Stimulated activated CD8-positive, alpha-beta memory T cell treated with anti-CD3 and anti-CD28 coated beads, Interleukin-4, amount 100 ng/mL, for 24 hours (primary cell): ENCODE measurements around the gene FAM98C.
"Not testable (repeated sequence)": the region's sequence is repeated elsewhere in the genome, so short reads cannot be mapped to it uniquely, and the experiment has no call there.

ENCODE experiments used
- DNase-seq: peaks from one replicate; pipeline ENCODE4 v3.0.0-alpha.2; 2020; ENCODE audit warnings: low read depth

The FAM98C gene

DNA sequence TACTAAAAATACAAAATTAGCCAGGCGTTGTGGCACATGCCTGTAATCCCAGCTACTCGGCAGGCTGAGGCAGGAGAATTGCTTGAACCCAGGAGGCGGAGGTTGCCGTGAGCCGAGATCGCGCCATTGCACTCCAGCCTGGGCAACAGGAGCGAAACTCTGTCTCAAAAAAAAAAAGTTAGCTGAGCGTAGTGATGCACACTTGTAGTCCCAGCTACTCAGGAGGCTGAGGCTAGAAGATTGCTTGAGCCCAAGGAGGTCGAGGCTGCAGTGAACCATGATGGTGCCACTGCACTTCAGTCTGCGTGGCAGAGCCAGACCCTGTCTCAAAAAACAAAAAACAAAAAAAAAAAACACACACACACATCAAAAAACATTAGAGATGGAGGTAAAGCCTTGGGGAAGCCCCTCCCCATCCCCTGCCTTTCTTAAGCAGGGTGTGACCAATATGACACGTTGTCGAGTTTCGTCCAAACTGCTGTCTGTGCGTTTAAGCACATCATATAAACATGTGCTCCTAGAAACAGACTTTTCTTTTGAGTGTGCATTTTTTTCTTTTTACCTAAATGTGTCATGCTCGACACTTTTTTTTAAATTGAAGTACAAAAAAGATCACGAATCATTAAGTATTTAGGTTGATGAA, 24.3 kb downstream of the FAM98C start:
- DNase-seq: not testable (repeated sequence)

DNA sequence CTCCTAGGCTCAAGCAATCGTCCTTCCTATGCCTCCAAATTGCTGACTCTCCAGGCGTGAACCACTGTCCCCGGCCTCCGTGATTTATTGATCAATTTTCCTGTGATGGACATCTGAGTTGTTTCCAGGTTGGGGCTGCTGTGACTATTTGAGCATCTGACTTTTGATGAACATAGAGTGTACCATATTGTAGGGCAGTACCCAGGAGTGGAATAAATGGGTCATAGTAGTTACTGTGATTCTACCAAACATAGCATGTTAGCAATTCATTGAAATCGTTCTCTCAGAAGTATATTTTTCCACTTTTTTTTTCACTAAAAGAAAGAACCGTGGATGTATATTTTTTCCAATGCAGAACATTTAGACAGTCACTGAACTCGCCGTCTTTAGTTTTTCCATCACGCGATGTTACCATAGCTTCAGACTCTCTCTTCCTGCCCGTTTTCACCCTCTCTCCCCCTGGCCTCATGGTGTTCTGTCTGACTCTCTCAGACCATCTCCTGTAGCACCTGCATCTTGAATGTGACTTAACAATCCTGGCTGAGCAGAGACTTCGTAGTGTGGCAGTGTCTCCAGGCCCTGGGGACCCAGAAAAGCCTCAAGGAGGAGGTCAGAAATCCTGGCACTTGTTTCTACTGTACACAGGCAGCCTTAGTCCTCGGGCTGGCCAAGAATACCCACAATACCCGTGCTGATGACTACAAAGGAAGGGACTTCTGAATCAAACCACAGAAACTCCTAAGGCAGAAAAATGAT, 26.3 kb downstream of the FAM98C start:
- no peak for DNase-seq

DNA sequence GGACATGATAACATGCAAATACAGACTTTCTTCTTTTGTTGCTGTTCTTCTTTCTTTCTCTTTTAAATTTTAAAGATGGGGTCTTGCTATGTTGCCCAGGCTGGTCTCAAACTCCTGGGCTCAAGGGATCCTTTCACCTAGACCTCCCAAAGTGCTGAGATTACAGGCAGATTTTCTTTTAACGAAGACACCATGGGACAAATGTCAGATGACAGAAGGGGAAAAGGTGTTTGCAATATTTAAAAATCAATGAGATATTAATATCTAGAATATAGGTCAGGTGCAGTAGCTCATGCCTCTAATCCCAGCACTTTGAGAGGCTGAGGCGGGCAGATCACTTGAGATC, 26.9 kb downstream of the FAM98C start:
- DNase-seq: no peak

DNA sequence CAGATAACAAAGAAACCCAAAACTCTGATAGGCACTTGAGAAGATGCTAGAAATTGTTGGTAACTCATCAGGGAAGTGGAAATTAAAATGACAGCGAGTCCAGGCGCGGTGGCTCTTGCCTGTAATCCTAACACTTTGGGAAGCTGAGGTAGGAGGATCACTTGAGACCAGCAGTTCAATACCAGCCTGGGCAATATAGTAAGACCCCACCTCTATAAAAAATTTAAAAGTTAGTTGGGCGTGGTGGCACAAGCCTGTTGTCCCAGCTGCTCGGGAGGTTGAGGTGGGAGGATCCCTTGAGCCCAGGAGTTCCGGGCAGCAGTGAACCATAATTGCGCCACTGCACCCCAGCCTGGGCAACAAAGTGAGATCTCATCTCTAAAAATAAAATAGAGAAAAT, 28.0 kb downstream of the FAM98C start:
- DNase-seq: no peak

DNA sequence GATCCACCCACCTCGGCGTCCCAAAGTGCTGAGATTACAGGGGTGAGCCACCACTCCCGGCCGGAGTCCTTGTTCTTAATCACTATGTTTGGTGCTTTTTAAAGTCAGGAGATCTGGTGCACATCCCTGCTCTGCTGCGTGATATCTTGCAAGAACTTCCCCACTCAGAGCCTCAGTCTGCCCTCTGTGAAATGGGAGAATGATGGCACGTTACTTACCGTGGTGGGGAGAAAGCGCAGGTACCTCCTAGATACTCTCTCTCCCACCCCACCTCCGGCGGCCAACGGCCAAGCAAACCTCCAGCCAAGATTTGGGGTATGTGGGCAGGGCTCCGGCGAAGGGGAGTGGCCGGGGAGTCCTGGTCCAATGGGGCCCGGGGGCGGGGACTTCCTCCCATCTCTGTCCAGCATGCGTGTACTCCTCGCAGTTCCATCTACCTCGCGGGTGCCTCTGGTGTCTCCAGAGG, 30.4 kb downstream of the FAM98C start, which contains the start of gene RYR1:
Gene RYR1 (plus strand): TSS at position 424 of the 466 bp plus-strand sequence. CDS start 139 bp downstream, outside the sequence.
- DNase-seq: peak; percentile 34

DNA sequence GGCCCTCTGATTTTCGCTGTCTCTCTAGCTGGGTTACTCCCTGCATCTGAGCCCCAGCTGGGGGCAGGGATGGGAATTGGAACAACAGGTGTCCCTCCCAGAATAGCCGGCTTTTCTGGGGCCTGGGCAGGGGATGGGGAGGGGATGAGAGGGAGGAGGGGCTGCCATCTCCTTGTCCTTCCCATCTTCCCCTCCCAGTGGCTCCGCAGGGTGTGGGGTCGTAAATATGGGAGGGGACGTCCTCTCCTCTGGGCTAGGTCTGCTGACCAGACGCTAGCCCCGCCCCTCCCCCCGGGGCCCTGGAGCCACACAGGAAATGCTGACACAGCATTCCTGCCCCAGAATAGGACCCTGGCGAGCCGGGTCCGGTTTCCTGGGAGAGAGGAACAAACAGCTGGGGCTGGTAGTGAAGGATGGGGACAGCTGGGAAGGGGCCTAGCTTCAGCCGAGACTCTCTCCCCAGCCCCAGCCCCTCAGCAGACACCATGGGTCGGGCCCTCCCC, 31.7 kb downstream of the FAM98C start:
- DNase-seq: no peak

DNA sequence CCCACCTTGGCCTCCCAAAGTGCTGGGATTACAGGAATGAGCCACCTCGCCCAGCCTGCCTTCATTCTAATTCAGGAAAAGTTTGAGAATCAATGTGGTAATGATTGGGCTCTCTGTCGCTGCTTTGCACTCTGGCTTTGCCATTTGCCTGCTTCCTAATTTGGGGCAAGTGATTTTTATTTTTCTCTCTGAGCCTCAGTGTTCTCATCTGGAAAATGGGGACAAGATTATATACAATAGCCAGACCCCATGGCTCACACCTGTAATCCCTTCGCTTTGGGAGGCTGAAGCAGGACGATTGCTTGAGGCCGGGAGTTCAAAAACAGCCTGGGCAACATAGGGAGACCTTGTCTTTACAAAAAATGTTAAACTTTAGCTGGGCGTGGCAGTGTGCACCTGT, 34.4 kb downstream of the FAM98C start:
- no peak for DNase-seq

DNA sequence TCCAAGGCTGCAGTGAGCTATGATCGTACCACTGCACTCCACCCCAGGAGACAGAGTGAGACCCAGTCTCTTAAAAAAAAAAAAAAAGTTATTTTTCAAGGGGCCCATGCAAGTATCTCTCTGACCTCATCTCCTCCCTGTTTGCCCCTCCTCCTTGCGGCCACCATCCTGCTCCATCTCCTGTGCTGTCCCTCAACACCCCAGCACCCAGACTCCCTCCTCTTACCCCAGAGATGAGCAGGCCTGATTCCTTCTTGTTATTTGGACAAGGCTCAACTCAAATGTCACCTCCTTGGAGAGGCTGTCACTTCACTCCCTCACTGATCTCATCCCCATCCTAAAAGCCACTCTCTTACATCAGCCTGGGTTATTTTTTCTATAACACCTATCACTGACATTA, 35.0 kb downstream of the FAM98C start:
- DNase-seq: no peak

DNA sequence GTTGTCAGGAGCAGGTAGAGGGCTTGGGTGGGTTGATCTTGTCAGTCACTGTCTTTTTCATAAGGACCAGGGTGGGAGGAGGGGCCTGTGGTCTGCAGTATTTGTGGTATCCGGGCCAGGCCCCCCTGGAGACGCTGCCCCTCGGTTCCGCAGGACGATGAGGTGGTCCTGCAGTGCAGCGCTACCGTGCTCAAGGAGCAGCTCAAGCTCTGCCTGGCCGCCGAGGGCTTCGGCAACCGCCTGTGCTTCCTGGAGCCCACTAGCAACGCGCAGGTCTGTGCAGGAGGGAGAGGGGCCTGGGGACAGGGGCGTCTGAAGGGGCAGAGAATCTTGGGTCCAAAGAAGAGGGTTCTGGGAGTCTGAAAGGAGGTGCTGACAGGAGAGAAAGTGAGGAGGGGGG, 37.7 kb downstream of the FAM98C start:
- no peak for DNase-seq

DNA sequence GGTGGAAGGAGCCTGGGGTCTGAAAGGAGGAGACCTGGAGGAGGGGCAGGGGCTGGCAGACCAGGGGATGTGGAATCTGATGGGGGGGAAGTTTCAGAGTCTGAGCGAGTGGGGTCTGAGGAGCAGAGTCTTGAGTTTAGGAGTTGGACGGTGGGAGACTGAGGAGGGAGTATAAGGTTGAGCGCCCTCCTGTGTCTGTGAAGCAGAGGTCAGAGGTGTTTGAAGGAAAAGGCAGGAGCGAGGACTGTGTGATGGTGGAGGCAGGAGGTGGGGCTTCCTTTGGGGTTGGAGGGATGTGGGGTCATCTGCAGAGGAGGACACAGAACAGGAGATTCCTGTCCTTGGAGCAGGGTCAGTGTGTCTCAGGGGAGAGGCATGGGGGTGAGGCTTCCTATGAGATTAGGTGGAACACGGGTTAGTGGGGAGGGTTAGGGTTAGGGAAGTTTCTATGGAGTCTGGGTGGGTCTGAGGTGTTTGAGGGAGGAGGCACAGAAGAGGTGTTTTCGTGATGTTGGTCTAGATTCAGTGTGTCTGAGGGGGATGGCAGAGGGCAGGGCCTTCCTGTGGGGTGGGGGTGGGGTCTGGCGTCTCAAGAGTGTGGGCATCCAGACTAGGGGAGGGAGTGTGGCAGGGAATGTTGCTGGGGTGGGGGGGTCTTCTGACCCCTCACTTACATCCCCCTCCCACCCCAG, 38.9 kb downstream of the FAM98C start:
- DNase-seq: no peak

DNA sequence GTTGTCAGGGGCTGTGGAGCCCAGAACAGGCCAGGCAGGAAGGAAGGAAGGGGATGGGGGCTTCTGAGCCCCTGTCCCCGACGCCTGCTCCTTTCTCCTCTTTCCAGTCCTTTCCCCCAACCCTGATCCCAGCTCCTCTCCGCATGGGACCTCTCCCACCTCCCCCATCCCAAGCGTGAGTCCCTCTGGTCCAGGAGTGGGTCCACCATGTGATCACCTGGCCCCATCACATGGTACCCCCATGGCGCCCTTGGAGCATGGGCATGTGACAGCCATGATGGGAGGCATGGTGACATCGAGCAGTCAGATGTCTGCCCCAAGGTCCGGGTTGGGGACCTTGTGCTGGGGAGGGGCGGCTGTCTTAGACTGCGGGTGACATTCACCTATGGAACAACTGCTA, 39.8 kb downstream of the FAM98C start:
- no peak for DNase-seq

DNA sequence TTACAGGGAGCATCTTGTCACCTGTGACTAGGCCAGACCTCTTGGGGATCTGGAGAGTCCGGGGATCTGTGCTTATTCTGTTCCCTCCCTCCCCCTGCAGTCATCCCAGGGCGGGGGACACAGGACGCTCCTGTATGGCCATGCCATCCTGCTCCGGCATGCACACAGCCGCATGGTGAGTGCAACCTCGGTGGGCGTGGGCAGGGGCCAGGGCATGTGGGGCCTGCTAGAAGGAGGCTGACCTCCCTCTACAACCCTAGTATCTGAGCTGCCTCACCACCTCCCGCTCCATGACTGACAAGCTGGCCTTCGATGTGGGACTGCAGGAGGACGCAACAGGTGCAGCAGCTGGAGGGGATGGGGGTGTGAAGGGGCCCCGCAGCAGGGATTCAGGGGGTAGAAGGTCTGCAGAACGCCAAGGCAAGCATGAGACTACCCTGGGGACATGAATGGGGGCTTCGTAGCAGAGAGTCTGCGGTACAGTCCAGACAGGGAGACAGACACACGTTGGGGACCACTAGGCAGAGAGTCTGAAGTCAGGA, 40.6 kb downstream of the FAM98C start:
- no peak for DNase-seq

DNA sequence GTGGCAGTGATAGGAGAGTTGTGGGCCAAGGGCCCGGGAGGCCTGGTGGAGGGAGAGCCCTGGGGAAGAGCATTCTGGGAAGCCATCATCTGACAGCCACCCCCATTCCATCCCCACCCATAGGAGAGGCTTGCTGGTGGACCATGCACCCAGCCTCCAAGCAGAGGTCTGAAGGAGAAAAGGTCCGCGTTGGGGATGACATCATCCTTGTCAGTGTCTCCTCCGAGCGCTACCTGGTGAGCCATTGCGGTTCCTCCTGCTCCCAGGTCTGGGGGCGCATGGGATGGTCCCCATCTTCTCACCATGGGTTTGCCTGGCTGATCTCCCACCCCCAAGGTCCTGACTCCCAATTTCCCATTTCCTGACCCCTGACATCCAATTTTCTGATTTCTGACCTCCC, 41.1 kb downstream of the FAM98C start:
- DNase-seq: no peak

DNA sequence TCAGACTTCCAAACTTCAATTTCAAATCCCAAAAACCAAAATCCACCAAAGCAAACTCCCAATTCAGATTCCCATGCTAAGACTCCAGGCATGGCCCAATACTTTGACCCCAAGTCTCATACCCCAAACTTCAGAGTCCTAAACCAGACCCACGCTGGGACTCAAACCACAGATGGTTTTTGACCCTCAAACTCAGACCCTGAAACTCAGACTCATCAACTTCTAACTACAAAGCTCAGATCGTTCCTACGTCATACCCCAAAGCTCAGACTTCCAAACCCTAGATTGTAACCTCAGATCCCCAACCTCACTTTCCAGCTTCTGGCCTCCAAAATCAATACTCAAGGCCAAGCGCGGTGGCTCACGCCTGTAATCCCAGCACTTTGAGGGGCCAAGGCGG, 42.5 kb downstream of the FAM98C start:
- DNase-seq: no peak

DNA sequence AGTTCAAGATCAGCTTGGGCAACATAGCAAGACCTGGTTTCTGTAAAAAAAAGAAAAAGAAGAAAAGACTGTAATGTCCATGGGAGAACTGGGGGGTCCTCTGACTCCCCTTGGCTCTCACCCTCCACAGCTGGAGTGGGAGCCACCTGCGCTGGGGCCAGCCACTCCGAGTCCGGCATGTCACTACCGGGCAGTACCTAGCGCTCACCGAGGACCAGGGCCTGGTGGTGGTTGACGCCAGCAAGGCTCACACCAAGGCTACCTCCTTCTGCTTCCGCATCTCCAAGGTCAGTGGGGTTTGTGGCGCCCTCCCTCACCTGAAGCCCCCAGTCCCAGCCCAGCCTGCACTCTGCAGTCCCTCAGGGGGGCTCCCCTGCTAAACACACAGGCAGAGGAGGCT, 45.3 kb downstream of the FAM98C start:
- DNase-seq: no peak

DNA sequence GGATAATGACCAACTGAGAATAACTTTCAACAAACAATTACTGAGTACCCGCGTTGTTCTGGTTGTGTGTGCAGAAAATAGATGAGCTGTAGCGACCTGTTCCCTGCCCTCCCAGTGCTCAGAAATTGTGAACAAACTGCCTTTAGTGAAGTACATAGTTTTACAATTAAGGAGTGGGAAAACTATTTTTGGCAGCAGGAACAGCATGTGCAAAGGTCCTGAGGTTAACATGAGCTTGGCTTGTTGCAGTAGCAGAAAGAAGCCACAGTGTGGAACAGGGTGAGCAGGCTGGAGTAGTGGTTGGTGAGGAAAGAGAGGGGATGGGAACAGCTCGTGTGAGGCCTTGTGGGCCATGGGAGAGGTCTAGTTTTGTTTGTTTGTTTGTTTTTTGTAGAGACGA, 46.6 kb downstream of the FAM98C start:
- no peak for DNase-seq

DNA sequence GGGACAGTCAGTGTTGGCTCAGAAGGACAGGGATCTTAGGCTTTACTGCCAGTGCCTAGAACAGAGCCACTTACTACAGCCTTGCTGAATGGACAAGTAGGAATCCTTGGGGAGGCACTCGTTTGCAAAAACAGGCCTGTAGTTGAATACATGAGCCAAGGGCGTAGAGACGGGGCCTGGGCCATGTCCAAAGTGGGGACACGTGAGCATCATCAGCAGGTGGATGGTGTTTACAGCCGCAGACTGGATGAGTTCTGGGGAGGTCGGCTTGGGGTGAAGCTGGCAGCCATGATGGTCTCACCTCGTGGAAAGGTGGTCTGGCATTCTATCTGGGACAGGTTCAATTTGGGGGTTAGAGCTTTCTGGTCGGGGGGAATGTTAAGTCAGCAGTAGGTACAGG, 48.1 kb downstream of the FAM98C start:
- no peak for DNase-seq

DNA sequence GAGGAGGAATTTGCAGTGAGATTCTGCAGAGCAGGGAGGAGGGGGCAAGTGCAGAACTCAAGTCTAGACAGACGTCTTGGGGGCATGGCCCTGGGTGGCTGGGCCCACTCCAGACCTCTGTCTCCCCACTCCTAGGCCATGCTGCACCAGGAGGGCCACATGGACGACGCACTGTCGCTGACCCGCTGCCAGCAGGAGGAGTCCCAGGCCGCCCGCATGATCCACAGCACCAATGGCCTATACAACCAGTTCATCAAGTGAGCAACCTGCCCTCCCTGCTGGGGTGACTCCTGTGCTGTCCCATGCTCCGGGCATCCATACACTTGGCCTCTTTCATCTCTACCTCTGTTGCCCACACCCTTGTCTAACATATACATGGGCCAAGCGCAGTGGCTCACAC, 48.7 kb downstream of the FAM98C start:
- DNase-seq: no peak

DNA sequence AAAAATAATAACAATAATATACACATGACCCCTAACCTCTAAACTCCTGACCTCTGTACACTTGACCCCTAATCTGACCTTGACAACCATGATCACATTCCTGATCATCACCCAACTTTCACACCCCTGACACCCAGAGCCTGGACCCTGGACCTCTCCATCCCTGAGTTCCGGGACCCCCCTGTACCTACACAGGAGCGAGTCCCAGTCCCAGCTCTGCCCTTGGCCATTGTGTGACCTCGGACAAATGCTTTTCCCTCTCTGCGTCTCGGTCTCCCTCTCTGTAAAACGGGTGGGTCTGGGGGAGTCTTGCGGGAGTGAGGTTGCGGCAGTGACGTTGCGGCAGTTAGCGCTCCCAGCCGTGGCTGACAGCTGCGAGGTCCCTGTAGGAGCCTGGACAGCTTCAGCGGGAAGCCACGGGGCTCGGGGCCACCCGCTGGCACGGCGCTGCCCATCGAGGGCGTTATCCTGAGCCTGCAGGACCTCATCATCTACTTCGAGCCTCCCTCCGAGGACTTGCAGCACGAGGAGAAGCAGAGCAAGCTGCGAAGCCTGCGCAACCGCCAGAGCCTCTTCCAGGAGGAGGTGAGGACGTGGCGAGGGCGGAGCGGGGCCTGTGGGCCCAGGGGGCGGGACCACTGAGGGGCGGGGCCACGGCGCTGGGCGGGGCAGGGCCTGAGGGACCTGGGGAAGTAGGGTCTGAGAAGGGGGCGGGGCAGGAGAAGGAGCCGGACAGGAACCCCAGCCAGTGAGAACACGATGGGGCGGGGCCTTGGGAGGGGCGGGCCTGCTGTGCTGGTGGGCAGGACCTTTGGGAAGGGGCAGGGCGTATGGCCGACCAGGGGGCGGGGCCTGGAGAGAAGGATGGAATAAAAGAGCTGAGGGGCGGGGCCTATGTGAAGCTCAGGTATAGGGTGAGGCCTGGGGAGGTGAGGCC, 49.8 kb downstream of the FAM98C start:
- no peak for DNase-seq

DNA sequence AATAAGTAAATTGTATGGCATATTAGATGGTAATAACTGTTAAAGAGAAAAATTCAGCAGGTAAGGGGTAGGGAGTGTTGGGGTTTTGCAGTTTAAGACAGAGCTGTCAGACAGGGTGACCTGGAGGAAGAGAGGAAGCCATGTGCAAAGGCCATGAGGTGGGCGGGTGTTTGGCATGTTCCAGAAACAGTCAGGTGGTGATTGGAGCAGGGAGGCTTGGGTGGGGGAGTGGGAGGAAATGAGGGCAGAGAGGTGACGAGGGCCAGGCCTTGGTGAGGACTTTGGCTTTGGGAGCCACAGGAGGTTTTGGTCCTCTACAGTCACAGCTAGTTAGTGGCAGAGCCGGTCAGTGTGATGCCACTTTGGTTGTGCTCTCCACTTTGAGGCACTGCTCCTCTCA, 50.7 kb downstream of the FAM98C start:
- DNase-seq: no peak

DNA sequence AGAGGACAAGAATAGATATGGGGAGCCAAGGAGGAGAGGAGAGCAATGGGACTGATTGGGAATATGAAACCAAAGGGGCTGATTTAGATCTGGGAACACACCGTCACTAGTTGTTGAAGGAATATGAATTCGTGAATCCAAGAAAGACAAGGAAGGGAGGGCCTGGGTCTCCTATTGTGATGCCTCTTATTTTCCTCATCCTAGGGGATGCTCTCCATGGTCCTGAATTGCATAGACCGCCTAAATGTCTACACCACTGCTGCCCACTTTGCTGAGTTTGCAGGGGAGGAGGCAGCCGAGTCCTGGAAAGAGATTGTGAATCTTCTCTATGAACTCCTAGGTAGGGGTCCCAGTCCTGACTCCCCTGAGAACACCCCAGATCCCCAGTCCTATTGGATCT, 52.1 kb downstream of the FAM98C start:
- no peak for DNase-seq

DNA sequence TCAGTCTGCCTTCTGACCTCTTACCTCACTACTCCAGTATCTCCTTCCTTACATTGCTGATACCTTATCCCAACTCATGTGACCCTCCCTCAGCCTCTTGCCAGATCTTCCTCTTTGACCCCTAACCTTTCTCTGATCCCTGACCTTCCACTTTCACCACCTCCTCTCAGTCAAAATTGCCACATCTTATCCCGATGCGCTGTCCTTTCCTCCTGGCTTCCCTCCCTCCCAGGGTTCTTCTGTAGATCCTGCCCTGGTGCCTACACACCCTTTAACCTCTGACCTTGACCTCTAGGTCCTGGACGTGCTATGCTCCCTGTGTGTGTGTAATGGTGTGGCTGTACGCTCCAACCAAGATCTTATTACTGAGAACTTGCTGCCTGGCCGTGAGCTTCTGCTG, 54.3 kb downstream of the FAM98C start:
- DNase-seq: no peak
